C4-2B (cell line): Measurements from ENCODE around the gene C3orf70.
"Not testable (repeated sequence)": the region's sequence is repeated elsewhere in the genome, so short reads cannot be mapped to it uniquely, and the experiment has no call there.

ENCODE experiments used
- H3K27ac ChIP-seq: fragments of 450-650 bp; 2 replicates; pipeline ENCODE4 v1.5.1; 2017
- ZFX ChIP-seq: fragments of 450-650 bp; IDR thresholded peaks from 2 replicates; pipeline ENCODE4 v1.6.1; 2017
- TF ChIP-seq, protein P1 (sequence below): fragments of 450-650 bp; conservative IDR thresholded peaks from 2 replicates; pipeline ENCODE4 v1.5.1; 2017; ENCODE audit warnings: mild to moderate bottlenecking

The C3orf70 gene

DNA sequence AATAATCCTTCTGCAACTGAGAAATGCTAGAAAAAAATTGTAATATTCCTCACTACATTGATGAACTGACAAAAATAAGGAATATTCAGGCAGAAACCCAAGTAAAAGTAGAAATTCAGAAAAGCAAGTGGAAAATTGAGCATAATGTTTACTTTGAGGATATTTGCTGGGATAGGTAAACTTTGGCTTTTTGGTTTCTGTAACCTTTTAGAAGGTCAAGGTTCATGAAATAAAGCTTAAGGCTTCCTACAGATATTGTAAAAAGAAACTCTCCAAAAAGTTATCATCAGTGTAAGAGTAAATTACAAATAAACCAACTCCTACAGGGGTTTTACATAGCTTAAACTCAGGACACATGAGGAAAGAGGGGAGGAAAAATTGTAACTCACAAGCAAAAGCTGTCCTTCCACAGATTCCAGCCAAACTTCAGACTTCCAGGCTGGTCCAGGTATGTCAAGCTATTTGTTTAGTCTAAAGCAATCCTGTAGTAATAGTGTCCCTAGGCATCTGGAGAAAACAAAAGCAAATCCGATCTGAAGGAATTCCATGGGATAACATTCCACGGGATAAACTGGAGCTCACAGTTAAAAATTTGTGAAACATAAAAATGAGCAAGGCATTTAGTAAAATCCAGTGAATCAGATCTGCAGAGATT, 21.1 kb downstream of the C3orf70 start:
- TF ChIP-seq, protein P1, sequence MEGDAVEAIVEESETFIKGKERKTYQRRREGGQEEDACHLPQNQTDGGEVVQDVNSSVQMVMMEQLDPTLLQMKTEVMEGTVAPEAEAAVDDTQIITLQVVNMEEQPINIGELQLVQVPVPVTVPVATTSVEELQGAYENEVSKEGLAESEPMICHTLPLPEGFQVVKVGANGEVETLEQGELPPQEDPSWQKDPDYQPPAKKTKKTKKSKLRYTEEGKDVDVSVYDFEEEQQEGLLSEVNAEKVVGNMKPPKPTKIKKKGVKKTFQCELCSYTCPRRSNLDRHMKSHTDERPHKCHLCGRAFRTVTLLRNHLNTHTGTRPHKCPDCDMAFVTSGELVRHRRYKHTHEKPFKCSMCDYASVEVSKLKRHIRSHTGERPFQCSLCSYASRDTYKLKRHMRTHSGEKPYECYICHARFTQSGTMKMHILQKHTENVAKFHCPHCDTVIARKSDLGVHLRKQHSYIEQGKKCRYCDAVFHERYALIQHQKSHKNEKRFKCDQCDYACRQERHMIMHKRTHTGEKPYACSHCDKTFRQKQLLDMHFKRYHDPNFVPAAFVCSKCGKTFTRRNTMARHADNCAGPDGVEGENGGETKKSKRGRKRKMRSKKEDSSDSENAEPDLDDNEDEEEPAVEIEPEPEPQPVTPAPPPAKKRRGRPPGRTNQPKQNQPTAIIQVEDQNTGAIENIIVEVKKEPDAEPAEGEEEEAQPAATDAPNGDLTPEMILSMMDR: no peak
- TF ChIP-seq ZFX: no peak

DNA sequence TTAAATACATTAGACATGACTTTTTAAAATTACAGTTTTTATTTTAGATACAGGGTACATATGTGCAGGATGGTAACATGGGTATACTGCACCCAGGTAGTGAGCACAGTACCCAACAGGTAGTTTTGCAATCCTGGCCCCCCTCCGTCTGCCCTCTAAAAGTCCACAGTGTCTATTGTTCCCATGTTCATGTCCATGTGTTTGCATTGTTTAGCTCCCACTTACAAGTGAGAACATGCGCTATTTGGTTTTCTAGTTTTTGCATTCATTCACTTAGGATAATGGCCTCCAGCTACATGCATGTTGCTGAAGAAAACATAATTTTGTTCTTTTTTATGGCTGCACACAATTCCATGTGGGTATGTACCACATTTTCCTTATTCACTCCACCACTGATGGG, 23.8 kb downstream of the C3orf70 start:
- no peak for TF ChIP-seq ZFX
- TF ChIP-seq, protein P1: no peak
- H3K27ac ChIP-seq: no peak overlapping the region

More for the DNA sequence above, 21.1 kb downstream of the C3orf70 start:
- no peak overlapping the region for H3K27ac ChIP-seq

DNA sequence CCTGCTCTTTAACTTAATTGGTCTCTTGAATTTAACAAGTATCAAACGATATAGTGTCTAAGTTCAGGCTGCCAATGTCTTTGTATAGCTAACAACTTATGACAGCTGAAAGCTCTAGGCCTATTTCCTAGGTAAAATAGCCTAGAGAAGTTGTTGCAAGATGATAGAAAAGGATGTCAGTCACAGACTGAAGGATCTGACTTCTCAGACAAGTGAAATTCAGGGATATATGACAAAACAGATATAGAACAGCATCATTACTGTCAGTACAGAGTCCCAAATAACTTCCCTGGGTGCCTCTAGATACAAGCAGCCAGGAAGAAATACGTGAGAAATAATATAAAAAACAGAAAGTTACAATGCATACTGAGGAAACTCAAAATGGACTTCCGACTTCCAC, 26.7 kb downstream of the C3orf70 start:
- TF ChIP-seq, protein P1: no peak
- no peak for TF ChIP-seq ZFX
- no peak overlapping the region for H3K27ac ChIP-seq

DNA sequence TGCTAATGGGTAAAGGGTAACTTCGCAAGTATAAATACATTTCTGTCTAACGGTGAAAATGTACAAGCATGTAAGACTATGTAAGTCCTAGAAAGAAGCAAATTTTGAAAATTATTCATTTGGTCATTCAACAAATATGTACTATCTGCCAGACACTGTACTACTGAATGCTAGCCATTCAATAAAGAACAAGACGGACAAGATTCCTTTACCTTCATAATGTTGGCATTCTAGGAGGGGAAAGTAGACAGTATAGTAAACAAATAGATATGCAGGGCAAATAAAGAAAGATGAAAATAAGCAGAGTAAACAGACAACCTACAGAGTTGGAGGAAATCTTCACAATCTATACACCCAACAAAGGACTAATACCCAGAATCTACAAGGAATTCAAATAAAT, 32.7 kb downstream of the C3orf70 start:
- H3K27ac ChIP-seq: no peak overlapping the region
- TF ChIP-seq ZFX: no peak
- TF ChIP-seq, protein P1: no peak

DNA sequence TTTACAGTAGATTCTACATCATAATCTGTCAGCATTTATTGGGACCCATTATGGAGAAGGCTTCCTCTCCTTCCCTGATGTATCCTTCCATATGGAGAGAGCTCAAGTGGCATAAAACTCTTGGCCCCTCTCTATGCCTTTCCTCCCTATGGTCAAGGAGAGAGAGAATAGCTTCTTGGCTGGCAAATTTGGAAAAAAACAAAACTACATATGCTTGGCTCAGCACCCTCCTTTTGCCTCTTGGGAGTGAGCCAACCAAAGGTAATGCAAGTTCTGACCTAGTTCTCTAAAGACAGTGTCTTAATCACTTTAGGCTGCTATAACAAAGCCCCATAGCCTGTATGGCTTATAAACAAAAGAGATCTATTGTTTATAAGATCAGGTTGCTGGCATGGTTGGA, 37.5 kb downstream of the C3orf70 start:
- TF ChIP-seq, protein P1: no peak
- no peak for TF ChIP-seq ZFX
- H3K27ac ChIP-seq: no peak overlapping the region

DNA sequence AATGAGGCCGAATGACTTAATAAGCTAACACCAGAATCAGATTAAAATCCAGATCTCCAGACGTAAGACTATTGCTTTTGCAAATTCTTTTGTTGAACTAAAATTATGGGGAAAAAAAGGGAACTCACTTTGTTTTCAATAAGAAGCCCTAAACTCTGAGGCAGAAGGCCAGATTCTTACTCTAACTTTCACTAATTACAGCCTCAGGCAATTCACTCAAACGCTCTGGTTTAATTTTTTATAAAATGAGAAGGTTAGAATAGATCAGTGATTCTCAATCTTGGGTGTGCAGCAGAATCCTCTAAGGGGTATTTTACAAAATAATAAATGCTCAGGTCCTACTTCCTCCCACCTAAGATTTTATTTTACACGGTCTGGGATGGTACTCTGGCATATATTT, 38.1 kb downstream of the C3orf70 start:
- TF ChIP-seq, protein P1: no peak
- no peak for TF ChIP-seq ZFX
- H3K27ac ChIP-seq: no peak overlapping the region

DNA sequence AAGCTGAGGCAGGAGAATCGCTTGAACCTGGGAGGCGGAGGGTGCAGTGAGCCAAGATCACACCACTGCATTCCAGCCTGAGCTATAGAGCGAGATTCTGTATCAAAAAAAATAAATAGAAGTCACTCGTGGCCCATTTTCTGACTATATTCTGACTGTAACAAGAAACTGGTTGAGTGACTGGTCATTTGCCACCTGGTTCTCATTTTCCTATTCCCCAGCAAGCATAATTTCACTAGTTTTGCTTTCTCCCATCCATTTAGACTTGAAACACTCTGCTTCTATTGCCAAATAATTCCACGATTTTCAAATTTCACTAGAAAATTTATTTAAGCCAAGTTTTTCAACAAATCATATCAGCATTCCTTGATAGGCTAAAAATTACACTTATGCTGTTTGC, 40.7 kb downstream of the C3orf70 start:
- TF ChIP-seq ZFX: no peak
- TF ChIP-seq, protein P1: no peak
- H3K27ac ChIP-seq: no peak overlapping the region

DNA sequence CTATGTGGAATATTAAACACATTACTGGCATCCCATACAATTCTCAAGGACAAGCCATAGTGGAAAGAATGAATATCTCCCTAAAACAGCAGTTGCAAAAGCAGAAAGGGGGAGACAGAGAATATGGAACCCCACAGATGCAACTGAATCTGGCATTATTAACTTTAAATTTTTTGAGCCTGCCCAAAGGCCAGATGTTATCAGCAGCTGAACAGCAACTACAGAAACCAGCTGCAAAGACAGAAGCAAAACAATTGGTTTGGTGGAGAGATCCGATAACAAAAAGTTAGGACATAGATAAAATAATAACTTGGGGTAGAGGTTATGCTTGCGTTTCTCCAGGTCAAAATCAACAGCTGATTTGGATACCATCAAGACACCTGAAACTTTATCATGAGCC, 43.8 kb downstream of the C3orf70 start:
- not testable (repeated sequence) for H3K27ac ChIP-seq

DNA sequence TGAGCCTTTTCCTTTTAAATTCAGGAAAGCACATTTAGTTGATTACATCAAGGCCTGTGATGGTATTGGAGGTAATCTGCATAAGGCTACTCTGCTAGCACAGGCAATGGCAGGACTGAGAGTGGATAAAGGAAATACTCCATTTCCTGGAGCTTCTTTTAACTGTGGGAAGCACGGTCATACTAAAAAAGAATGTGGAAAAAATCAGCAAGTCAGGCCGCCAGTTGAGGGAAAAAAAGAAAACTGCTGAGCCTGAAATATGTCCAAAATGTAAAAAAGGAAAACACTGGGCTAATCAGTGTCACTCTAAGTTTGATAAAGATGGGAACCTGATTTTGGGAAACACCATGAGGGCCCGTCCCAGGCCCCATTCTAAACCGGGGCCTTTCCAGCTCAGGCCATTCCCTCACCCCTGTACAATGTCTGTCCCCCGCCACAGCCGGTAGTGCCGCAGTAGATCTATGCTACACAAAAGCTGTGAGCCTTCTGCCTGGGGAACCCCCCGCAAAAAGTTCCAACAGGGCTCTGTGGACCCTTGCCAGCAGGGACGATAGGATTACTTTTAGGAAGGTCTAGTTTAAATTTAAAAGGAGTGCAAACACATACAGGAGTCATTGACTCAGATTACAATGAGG, 46.5 kb downstream of the C3orf70 start:
- not testable (repeated sequence) for H3K27ac ChIP-seq
